Activated CD4-positive, alpha-beta T cell treated with anti-CD3 and anti-CD28 coated beads, Interleukin-2, amount 50 U/mL, for 48 hours (primary cell): ENCODE data around the gene ABL1.
"Not testable (repeated sequence)": the region's sequence is repeated elsewhere in the genome, so short reads cannot be mapped to it uniquely, and the experiment has no call there.

Experiments
- DNase-seq, 2 experiments: peaks; one replicate each; pipeline ENCODE4 v3.0.0-alpha.2; 2020

The ABL1 gene

DNA sequence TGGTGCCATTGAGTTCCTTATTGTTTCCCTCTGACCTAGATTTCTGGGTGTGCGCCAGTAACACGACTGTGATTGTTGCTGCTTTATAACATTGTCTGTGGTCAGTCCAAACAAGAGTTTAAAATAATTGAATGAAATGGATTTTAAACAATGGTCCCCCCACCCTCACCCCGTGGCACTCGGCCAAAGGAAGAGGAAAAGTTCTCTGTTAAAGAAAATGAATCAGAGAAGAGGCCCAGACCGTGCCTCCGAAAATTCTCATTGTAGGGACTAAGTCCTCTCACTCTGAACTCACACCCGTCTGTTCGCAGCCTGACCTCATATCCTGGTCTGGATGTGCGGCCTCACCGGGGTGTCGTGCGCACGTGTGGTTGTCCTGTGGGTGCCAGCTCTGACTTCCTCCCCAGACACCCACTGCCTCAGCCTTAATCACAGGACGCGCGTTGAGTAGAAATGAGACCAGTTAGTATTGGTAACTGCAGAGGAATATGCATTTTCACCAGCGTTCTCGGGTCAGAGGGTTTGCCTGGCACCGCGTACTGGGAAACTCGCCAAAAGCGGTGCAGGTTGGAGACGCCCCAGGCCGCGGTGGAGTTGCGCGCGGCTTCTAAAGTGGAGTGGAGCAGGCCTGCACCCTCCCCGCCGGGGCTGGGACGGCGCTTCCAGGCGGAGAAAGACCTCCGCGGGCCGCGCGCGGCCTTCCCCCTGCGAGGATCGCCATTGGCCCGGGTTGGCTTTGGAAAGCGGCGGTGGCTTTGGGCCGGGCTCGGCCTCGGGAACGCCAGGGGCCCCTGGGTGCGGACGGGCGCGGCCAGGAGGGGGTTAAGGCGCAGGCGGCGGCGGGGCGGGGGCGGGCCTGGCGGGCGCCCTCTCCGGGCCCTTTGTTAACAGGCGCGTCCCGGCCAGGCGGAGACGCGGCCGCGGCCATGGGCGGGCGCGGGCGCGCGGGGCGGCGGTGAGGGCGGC lies at the start of gene ABL1:
Gene ABL1 (plus strand): TSS at position 884 of the 966 bp plus-strand sequence. CDS start 193 bp downstream, outside the sequence.
- DNase-seq, result peak; percentile 76 to 83

DNA sequence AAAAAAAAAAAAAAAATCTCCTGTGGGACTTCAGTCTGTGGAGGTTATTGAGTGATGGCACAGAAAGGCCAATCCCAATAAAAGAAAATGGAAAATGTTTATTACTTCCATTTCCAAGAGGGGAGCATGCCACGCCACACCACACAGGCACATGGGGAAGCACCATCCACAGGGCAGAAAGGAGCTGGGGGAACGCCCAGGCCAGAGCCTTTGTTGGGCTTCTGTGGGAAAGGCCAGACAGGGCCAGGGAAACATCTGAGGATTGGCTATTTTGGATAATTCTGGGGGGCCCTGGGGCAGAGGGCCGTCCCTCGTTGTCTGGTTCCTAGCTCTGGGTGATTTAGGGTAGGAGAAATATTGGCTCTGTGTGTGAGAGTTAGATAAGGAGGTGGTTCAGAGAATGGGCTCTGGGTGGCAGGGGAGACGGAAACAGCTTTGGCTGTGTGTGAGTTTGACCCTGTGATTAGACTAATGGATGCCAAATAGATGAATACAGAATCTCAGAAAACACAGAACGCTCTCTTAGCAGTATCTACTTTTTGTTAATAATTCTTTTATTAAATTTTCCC lies 49.0 kb upstream of the ABL1 start:
- no peak for DNase-seq

DNA sequence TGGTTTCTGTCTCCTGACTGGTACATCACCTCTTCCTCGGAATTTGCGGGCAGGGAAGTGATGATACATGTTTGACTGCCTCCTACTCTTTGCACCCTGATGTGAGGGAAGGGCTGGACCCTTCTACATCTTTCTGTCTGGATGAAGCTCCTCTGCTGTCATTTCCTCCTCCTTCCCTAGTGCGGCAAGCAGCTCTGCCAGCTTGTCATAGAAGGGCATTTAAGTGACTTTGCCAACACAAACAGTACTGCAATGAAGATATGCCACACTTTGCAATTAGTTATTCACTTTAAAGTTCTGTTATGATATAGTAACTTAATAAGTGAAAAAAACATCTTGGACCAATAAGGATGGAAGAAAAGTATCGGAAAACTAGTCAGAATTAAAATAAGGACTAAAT lies 48.5 kb upstream of the ABL1 start:
- DNase-seq, result no peak

DNA sequence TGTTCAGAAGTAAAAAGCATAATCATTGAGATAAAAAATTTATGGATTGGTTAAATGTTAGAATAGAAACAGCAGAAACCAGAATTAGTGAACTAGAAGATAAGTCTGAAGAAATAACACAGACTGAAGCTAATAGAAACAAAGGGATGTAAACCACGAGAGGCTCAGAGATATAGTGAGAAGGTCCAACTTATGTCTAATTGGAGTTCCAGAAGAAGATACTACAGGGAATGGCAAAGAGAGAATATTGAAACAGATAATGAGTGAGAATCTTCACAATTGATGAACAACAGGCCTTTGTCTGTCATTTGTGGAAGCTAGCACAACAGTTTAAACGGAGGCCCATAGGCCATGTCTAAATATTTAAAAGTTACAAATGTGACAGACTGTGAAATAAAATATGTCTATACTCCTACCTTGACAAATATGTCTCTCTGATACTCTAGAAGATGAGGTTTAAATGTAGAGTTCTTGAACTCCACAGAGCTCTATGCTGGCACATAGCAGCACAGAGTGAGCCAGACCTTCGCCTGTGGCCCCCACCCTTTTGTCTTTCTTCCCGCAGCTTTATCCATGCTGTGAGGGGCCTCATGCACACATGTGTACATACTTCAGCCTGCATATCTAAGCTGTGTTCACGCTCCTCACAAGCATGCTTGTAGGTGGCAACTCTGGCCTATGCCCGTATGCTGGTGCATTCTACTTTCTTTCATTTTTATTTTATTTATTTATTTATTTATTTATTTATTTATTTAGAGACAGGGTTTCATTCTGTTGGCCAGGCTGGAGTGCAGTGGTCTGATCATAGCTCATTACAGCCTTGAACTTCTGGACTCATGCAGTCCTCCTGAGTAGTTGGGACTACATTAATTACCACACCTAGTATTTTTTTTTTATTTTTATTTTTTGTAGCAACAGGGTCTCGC lies 45.0 kb upstream of the ABL1 start:
- DNase-seq, result no peak

DNA sequence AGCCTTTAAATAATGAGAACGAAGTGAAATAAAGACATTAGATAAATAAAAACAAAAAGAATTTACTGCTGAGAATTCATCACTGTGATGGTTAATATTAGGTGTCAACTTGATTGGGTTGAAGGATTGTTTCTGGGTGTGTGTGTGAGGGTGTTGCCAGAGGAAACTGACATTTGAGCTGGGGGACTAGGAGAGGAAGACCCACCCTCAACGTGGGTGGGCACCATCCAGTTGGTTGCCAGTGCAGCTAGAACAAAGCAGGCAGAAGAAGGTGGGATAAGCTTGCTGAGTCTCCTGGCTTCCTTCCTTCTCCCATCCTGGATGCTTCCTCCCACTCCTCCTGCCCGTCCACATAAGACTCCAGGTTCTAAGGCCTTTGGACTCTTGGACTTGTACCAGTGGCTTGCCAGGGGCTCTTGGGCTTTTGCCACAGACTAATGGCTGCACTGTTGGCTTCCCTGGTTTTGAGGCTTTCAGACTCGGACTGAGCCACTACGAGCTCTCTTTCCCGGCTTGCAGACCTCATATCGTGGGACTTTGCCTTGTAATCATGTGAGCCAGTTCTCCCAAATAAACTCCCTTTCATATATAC lies 43.7 kb upstream of the ABL1 start:
- DNase-seq, result no peak

DNA sequence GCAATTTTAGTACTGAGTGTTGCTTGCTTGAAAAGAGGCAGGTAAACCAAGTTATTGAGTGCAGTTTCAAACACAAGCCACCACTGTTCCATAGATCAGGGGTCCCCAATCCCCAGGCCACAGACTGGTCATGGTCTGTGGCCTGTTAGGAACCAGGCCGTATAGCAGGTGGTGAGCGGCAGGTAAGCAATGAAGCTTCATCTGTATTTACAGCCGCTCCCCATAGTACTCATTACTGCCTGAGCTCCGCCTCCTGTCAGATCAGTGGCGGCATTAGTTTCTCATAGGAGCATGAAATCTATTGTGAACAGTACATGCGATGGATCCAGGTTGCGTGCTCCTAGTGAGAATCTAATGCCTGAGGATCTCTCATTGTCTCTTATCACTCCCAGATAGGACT lies 41.5 kb upstream of the ABL1 start:
- no peak for DNase-seq

DNA sequence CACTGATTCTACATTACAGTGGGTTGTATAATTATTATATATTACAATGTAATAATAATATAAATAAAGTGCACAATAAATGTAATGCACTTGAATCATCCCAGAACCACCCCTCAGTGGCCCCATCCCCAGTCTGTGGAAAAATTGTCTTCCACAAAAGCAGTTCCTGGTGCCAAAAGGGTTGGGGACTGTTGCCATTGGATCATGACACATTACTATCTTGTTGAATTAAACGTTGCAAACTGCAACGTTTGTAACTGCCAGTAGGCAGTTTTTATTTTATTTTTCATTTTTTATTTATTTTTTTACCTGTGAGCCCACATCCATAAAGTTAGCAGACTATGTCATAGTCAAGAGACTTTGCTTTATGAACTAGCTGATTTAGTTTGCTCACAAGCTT lies 41.0 kb upstream of the ABL1 start:
- DNase-seq, result not testable (repeated sequence)

DNA sequence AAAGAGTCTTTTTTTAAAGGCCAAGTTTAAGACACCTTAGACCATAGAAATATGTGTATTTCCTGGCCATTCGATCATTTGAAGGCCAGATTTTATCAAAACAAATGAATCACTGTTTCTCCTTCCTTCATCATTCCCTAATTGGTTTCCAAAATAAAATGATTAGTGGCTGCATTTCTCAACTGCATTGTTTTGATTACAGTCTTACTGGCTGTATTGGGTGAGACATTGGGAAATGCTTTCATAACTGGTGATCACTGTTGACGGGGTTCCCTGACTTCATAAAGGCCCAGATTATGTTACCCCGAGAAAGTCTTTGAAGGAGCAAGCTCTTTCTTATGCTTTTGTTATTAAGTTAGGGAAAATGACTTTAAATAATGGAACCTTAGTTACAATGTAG lies 40.6 kb upstream of the ABL1 start:
- not testable (repeated sequence) for DNase-seq

DNA sequence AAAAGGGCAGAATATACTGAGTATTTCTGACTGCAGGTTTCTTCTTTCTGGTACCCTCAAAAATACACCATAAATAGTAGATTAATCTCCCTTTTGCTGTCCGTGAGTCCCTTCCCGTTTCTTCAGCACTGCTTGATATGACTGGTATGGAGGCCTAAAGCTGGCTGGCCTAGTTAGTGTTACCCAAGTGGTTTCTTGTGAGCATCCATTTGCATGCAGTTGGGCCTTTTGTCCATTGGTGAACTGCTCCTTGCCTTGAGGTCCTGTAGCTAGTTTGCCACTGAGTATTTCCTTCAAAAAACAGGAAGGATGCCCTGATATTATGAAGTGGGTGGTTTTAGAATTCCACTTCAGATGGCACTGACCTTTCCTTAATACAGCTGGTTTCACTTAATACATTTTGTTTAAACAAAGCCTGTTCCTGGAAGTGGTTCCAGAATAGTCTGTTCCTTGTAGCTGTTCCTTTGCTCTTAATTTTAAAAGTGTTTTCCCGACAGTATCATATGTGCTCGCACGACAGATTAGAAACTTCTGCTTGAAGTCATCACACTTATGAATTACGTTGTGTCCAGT lies 40.0 kb upstream of the ABL1 start:
- no peak for DNase-seq

DNA sequence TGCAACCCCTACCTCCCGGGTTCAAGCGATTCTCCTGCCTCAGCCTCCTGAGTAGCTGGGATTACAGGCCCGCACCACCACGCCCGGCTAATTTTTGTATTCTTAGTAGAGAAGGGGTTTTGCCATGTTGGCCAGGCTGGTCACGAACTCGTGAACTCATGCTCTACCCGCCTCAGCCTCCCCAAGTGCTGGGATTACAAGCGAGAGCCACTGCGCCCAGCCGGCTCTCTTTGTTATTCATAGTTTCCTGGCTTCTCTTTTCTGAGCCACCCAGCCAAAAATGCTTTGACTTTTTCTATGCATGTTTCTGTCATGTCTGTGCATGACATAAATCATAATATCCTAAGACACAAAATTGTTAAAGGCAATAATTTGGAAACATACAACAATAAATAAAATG lies 31.9 kb upstream of the ABL1 start:
- DNase-seq, result not testable (repeated sequence)

DNA sequence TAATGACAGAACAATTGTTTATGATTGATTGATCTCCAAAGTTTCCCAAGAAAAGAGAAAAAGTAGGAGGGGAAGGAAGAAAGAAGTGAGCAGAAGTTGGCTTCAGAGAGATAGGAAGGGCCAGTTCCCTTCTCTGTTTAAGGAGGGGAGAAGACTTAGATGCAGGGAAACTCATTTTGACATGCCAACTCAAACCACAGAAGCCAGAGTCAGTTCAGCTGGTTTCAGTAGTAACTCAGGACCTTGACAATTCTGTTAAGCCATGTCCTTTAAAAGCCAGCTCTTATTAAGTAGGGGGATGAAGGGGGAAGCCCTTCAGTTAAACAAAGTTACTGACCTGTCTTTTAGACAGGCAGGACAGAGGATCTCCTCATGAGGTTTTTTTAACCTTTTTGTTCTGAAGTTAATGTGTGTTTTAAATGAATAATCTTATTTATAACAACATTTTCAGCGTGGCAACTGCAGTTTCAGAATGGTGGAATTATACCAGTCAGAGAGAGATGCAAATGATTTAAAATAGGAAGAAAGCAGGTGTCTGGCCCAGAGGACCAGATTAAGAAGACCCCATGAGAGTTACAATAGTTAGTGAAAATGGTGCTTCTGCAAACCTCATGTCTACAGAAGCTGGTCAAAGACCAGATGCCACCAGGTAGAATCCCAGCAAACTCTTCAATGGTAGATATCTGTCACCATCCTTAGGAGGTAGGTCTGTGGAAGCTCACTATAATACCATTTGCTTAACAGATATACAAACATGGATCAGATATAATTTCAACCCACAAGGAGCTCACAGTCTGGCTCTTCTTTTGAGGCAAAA lies 29.3 kb upstream of the ABL1 start:
- DNase-seq, result no peak

DNA sequence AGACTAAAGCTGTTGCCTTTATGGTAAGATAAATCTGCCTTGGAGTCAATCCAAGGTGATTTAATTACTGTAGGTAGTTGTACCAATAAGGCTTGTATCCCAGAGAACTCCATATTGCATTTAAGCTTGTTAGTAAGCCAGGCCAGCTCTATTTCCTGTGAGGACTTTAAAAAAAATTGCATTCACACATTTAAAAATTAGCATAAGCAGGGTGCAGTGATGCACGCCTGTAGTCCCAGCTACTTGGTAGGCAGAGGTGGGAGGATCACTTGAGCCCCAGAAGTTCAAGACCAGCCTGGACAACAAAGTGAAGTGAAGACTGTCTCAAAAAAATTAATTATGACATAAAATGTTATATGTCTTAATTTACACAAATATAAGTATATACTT lies 28.7 kb upstream of the ABL1 start:
- DNase-seq, result no peak

DNA sequence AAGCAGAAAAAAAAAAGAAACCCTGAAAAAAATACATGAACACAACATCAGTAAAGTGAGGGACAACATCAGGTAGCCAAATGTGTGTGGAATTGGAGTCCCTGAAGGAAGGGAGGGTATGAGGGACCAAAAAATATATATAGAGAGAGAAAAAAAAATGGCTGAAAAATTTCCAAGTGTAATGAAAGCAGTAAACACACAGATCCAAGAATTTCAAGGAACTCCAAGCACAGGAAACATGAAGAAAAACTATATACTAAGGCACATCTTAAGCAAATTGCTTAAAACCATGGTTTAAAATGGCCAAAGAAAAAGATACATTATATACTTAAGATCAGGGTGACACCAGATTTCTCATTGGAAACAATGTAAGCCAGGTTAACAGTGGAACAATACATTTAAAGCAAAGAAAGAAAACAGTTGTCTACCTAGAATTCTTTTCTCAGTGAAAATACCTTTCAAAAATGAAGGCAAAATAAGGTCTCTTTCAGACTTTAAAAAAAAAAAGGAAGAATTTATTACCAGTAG lies 24.4 kb upstream of the ABL1 start:
- no peak for DNase-seq

DNA sequence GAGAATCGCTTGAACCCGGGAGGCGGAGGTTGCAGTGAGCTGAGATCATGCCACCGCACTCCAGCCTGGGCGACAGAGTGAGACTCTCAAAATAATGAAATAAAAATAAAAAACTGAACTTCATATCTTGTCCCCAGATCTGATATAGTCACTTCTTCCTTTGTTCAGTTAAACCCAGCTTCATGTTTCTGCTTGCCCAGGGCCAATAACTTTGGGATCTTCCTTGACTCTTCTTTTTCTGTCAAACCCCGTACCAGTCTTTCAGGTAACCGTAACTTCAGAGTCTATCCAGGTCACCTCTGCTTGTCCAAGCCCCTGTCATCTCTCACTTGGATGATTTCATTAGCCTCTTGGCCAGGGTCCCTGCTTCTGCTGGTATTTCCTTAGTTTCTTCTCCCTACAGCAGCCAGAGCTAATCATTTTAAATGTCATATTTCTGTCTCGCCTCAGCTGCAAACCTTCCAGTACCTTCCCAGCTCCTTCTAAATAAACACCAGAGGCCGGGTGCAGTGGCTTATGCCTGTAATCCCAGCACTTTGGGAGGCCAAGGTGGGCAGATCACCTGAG lies 19.7 kb upstream of the ABL1 start:
- DNase-seq, result no peak

DNA sequence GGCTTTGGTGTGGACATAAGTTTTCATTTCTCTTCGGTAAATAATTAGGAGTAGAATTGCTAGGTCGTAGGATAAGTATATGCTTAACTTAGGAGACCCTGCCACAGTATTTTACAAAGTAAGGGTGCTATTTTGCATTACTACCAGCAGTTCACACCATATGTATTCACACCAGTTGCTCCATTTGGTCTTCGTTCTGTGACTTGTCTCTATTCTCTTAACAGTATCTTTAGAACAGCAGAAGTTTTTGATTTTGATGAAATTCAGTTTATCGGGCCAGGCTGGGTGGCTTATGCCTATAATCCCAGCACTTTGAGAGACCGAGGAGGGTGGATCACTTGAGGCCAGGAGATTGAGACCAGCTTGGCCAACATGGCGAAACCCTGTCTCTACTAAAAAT lies 17.1 kb upstream of the ABL1 start:
- DNase-seq, result no peak

DNA sequence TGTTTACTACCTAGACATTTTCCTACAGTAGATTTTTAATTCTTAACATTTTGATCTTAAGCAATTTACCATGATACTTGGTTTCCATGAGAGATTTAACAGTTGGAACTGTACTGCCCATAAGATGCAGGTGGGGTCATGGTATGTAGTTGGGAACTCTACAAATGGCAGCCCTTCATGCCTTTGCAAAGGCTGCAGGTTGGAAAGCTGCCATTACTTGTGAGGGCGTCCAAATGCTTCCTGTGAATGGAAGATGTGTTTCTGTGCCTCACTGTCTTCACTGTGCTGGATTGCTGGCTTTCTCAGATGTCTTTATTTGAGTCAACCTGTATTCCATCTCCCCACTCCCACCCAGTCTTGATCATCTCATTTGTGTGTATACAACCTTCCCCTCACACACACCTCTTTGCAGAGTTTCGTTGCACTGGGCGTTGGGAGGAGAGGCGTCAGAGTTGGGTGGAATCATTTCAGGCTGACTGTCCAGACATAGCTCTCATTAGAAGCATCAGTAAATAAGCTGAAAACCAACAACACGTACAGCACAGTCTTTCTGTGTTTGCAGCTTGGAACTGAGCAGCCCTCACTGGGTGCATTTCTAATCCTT lies 14.8 kb upstream of the ABL1 start:
- no peak for DNase-seq

DNA sequence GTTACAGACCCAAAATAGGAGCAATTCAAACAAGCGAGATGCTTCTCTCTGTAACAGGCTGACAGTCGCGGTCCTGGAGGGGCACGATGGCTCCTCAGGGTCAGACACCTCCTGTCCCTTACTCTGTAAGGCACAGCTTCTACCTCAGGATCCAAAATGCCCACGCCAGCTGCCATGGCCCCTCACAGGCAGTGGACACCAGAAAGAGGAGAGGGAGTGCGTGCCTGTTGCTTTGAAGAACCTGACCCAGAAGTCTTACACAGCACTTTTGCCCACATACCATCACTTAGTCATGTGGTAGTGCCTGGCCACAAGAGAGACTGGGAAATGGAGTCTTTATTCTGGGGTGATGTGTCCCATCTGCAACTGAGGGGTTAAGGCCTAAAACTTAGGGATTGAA lies 11.6 kb upstream of the ABL1 start:
- no peak for DNase-seq

DNA sequence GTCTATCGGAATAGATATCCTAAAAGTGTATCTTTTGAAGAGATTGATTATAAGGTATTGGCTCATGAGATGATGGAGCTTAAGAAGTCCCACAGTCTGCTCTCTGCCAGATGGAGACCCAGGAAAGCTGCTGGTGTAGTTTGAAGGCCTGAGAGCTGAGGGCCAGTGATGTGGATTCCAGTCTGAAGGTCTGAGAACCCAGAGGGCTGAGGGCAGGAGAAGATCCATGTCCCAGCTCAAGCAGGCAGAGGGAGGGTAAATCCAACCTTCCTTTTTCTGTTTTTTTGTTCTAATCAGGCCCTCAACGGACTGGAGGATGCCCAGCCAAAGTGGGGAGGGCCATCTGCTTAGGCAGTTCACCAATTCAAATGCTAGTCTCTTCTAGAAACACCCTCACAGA lies 11.0 kb upstream of the ABL1 start:
- DNase-seq, result no peak

DNA sequence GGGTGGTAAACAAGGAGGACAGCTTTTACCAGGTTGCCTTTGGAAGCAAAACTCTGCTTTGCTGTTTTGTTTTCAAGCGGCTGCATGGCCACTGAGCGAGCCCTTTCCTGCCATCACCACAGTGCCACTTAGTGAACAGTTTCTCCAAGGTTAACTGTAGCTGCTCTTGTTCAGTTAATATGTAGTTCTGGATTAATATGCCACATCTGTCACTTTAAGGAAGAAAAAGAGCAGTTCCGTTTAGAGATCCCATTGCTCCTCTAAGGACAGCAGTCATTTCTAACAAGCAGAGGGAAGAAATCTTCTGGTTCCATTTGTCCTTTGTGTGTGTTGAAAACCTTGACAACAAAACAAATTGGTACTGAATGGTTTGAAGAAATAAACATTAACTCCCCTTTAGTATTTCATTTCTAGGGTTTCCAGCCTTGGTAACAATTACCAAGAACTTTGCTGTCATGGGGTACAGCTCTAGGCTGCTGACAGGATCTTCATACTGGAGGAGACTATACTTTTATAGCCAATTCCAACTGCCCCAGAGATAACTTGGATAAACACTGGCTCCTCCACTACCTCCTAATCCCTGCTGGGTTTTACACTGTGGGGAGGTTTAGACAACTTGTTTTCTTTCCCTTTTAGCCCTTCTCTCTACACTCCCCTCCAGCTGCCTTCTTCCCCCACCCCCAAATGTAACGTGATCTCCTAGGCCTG lies 10.3 kb upstream of the ABL1 start:
- DNase-seq, result no peak

DNA sequence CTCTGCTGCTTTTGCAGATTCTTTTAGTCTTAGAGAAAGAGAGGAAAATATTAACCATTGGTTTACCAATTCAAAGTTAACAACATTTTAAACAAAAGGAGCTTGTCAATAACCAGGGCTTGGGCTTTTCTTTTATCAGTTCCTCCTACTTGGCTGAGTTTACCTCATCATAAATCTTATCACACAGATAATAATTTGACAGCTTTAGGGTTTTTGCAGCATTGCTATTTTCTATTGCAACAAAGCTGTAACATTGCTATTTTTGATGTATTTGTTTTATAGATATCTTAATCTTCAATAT lies 9.8 kb upstream of the ABL1 start:
- DNase-seq, result no peak
